ENCODE measurements around the gene GIGYF2.

The GIGYF2 gene

DNA sequence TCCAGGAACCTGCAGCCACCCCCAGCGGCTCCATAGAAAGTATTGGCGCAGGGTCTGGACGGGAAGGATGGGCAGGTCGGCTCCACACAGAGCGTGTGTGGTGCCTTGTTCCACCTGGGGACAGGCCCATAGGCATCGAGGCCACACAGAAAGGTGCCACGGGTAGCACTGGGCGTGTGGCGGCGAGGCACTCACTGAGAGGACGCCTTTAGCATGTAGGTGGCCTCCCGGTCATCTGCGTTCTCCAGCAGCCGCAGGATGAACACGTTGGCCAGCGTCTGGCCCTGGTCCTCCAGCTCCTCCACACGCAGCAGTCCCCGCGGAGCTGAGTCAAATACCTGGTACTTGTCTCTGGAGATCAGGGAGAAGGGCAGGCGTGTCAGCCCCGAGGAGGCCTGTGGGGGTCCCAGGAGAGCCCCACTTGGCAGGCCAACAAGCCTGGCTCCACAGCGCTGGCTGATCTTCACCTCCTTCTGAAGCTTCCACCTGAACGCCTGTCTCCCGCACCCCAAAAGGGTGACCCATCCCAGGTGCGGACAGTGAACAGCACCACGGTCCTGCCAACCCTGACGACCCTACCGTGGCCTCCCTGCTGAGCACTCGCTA is 186.1 kb downstream of the GIGYF2 start:
- DNase-seq (ENCODE audit: low spot score), result no peak
- Histone ChIP-seq H3K4me3 (no peak overlapping the region), H3K27ac (no peak overlapping the region)
- TF ChIP-seq CTCF (IDR thresholded peaks at IDR 0.05), result no peak

DNA sequence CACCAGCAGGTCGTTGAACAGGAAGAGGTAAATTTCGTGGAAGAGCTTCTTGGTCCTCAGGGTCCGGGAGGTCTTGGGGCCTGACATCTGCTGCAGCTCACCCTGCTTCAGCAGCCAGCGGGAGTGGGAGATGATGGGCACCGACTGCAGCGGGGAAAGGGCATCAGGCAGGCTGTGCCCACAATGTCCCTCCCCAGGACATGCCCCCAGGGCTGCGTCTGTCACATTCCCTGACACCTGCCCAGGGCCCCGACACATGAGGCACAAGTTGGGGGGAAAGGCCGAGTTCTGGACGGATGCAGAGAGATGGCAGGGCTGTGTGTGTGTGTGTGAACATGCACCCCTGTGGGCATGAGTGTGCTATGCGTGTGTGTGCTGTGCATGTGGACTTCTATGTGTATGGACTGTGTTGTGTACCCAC is 186.9 kb downstream of the GIGYF2 start:
- Histone ChIP-seq H3K4me3 (no peak overlapping the region), H3K27ac (no peak overlapping the region)
- no peak for TF ChIP-seq CTCF (IDR thresholded peaks at IDR 0.05)
- DNase-seq (ENCODE audit: low spot score), result no peak

- no peak for TF ChIP-seq CTCF (IDR thresholded peaks at IDR 0.05)
- DNase-seq (ENCODE audit: low spot score), result no peak
- Histone ChIP-seq H3K27ac (no peak overlapping the region), H3K4me3 (no peak overlapping the region)
Observed at GRCh38 chr2:232884549-232885263, 187.6 kb downstream of the GIGYF2 start.

GRCh38 chr2:232885264-232885961 is 188.3 kb downstream of the GIGYF2 start:
- Histone ChIP-seq H3K27ac (no peak overlapping the region), H3K4me3 (no peak overlapping the region)
- DNase-seq (ENCODE audit: low spot score), result no peak
- TF ChIP-seq CTCF (IDR thresholded peaks at IDR 0.05), result no peak

DNA sequence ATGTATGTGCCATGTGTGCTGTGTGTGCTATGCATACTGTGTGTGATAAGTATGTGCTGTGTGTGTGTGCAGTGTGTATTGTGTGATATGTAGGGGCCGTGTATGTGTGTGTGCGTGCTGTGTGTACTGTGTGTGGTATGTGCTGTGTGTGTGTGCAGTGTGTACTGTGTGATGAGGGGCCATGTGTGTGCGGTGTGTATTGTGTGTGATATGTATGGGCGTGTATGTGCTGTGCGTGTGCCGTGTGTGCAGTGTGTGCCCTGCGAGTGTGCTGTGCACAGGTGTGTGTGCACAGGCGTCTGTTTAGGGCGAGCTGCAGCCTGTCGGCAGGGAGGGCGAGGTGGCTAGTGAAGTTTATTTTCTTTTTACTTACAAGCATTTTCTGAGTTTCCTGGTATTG is 189.0 kb downstream of the GIGYF2 start:
- H3K4me3 ChIP-seq, result no peak overlapping the region
- DNase-seq (ENCODE audit: low spot score), result no peak
- no peak for TF ChIP-seq CTCF (IDR thresholded peaks at IDR 0.05)
- H3K27ac ChIP-seq, result no peak overlapping the region

DNA sequence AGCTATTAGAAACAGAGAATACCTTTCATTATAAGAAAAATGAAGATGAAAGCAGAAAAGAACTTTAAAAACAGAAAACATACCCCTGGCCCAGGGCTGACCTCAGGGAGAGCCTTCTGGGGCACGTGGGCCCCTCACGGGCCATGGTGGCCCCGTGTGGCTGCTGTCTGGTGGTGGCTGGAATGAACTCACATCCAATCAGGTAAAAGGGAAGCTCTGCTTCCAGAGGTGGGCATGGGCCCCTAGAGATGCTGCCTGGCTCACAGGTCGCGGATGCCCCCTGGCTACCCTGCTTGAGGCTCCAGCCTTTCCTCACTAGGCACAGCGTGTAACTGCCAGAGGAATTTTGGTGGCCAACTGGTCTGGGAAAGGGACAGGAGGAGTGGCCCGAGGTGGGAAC is 189.5 kb downstream of the GIGYF2 start:
- peak; percentile 17 for DNase-seq (ENCODE audit: low spot score)

More for the DNA sequence above, 189.5 kb downstream of the GIGYF2 start:
- Histone ChIP-seq H3K4me3 (no peak overlapping the region), H3K27ac (no peak overlapping the region)
- no peak for TF ChIP-seq CTCF (IDR thresholded peaks at IDR 0.05)

Measured in coronary artery (tissue), 2 donors.